Karpas-422 (cell line): ENCODE measurements around the gene EVC. TPM values are rescaled to one million over a fixed set of nuclear protein-coding genes. Genes with fewer than 3 reads are reported as not detected.
A peak's percentile ranks its signal among the peaks of the same experiment; 100 is the strongest.
"Not testable (repeated sequence)": the region's sequence is repeated elsewhere in the genome, so short reads cannot be mapped to it uniquely, and the experiment has no call there.

Source experiments
- DNase-seq: peaks from one replicate; pipeline ENCODE4 v3.0.0-alpha.2; 2015
- H2AFZ ChIP-seq: fragments of 200-600 bp; sonication (generic); 2 replicates; pipeline ENCODE4 v1.6.1; 2014; ENCODE audit warnings: antibody characterized with exemption, low read length, mixed read lengths
- H3K27ac ChIP-seq: fragments of 200-600 bp; sonication (generic); 2 replicates; pipeline ENCODE4 v1.5.1; 2014; ENCODE audit warnings: mild to moderate bottlenecking, low read length, moderate library complexity
- H3K27me3 ChIP-seq: fragments of 200-600 bp; sonication (generic); 2 replicates; pipeline ENCODE4 v1.6.1; 2014; ENCODE audit warnings: low read length, mixed read lengths
- H3K36me3 ChIP-seq: fragments of 200-600 bp; sonication (generic); 2 replicates; pipeline ENCODE4 v1.6.1; 2014; ENCODE audit warnings: low read length, mixed read lengths; ENCODE audit not compliant: insufficient read depth
- H3K4me1 ChIP-seq: fragments of 200-600 bp; sonication (generic); 2 replicates; pipeline ENCODE4 v1.6.1; 2014; ENCODE audit warnings: mild to moderate bottlenecking, low read length, mixed read lengths
- H3K4me2 ChIP-seq: fragments of 200-600 bp; sonication (generic); 2 replicates; pipeline ENCODE4 v1.6.1; 2014; ENCODE audit warnings: low read length, low read depth, mild to moderate bottlenecking; ENCODE audit not compliant: poor library complexity, severe bottlenecking
- H3K4me3 ChIP-seq: fragments of 200-600 bp; sonication (generic); 2 replicates; pipeline ENCODE4 v1.5.1; 2014; ENCODE audit warnings: mild to moderate bottlenecking, antibody characterized with exemption, low read length, mixed read lengths
- H3K79me2 ChIP-seq: fragments of 200-600 bp; sonication (generic); 2 replicates; pipeline ENCODE4 v1.6.1; 2014; ENCODE audit warnings: mild to moderate bottlenecking, low read length, mixed read lengths
- H3K9ac ChIP-seq: fragments of 200-600 bp; sonication (generic); 2 replicates; pipeline ENCODE4 v1.6.0; 2014; ENCODE audit warnings: low read length
- H3K9me2 ChIP-seq: fragments of 200-600 bp; sonication (generic), shearing (Covaris generic); replicated peaks from 2 replicates; pipeline ENCODE4 v1.6.0; 2014; ENCODE audit warnings: mild to moderate bottlenecking, low read length, moderate library complexity; ENCODE audit not compliant: insufficient read depth
- H3K9me3 ChIP-seq: fragments of 300-700, 200-600 bp; sonication (generic); 2 replicates; pipeline ENCODE4 v1.6.1; 2014; ENCODE audit warnings: low read length, mixed read lengths
- H4K20me1 ChIP-seq: fragments of 200-600 bp; sonication (generic); 2 replicates; pipeline ENCODE4 v1.6.1; 2014; ENCODE audit warnings: mild to moderate bottlenecking, antibody characterized with exemption, low read length, low read depth; ENCODE audit not compliant: insufficient read depth
- total RNA-seq: library from RNA; depleted of rRNA; stranded (reverse); fragments of >200 nt; shearing (Covaris generic); gene quantifications from 2 replicates; pipeline ENCODE4 v1.2.3, GENCODE V29; 2014; ENCODE audit warnings: low replicate concordance

The EVC gene
- total RNA-seq, 1 experiment from 2014 or later = not detected

DNA sequence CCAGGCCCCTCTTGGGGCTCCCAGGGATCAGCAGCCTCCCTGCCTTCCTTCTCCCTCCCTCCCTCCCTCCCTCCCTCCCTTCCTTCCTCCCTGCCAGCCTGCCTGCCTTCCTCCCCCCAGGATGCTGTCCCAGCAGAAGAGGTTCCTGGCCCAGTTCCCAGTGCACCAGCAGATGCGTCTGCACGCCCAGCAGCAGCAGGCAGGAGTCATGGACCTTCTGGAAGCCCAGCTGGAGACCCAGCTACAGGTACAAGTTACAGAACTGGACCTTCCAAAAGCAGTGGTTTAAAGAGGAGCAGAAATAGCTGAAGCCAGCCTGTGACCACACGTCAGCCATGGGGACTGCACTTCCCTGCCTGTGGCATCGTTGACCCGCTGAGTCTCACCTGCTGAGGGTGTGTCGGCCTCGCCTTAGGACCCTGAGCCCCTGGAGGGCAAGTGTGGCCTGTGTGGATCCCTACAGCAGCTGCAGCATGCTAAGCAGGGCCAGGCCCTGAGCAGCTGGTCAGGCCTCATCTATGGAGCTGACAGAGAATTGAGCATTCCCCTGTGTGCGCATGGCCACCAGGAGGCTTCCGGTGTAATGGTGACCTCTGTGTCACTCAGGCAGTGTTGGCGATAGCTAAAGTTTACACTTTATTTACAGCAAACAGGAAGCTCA is 97.2 kb downstream of the EVC start:
- H3K36me3 ChIP-seq = no peaks in the 10 kb centered on the region
- H2AFZ ChIP-seq = no peak overlapping the region
- no peaks in the 10 kb centered on the region for H3K79me2 ChIP-seq
- H3K4me2 ChIP-seq = no peak overlapping the region
- no peak for DNase-seq
- H3K4me1 ChIP-seq = no peaks in the 10 kb centered on the region
- H3K9ac ChIP-seq = no peak overlapping the region
- H3K27me3 ChIP-seq = no peaks in the 10 kb centered on the region
- H3K27ac ChIP-seq = no peak overlapping the region
- H3K9me3 ChIP-seq = no peaks in the 10 kb centered on the region
- H3K4me3 ChIP-seq = no peak overlapping the region
- no peaks in the 10 kb centered on the region for H3K9me2 ChIP-seq
- no peaks in the 10 kb centered on the region for H4K20me1 ChIP-seq

DNA sequence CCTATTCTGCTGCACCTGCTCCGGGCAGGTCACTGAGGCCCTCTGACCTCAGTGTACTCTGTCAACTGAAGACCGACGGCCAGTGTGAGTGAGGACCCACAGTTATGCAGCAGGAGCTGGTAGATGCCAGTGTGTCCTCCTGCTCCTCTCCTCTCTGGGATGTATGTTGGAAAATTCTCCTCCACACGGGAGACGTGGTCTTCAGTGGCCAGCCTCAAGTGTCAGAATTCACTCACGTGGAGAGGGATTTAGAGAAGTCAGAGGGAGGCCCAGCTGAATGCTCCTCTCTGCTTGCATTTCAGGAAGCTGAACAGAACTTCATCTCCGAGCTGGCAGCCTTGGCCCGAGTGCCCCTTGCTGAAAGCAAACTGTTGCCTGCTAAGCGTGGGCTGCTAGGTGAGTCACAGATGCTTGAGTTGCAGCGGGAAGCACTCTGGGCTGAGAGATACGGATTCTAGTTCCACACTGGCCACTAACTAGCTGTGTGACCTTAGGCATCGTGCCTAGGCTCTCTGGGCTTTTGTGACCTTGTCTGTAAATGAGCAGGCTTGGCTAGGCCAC is 98.3 kb downstream of the EVC start:
- H3K27ac ChIP-seq = no peak overlapping the region
- no peak overlapping the region for H3K4me2 ChIP-seq
- no peak overlapping the region for H3K9ac ChIP-seq
- H3K9me2 ChIP-seq = no peaks in the 10 kb centered on the region
- H3K36me3 ChIP-seq = no peaks in the 10 kb centered on the region
- H4K20me1 ChIP-seq = no peaks in the 10 kb centered on the region
- H3K9me3 ChIP-seq = no peaks in the 10 kb centered on the region
- H3K4me3 ChIP-seq = no peak overlapping the region
- no peaks in the 10 kb centered on the region for H3K79me2 ChIP-seq
- H2AFZ ChIP-seq = no peak overlapping the region
- H3K27me3 ChIP-seq = no peaks in the 10 kb centered on the region
- no peak for DNase-seq
- H3K4me1 ChIP-seq = no peaks in the 10 kb centered on the region

DNA sequence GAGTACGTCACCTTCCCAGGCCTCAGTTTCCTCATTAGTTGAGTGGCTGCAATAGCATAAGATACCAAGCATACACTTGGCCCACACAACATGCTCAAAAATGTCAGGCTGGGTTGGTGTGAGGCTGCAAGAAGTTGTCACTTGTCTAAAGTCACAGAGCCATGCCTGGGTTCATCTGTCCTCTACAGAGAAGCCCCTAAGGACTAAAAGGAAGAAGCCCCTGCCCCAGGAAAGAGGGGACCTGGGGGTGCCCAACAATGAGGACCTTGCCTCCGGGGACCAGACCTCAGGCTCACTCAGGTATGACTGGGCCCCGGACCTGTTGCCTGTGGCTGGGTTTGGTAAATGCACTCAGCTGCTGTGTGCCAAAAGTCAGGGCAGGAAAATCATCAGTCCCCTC is 99.2 kb downstream of the EVC start:
- no peaks in the 10 kb centered on the region for H3K9me2 ChIP-seq
- H3K9ac ChIP-seq = no peak overlapping the region
- no peak overlapping the region for H2AFZ ChIP-seq
- H3K4me3 ChIP-seq = no peak overlapping the region
- H3K36me3 ChIP-seq = no peaks in the 10 kb centered on the region
- no peaks in the 10 kb centered on the region for H3K4me1 ChIP-seq
- no peak overlapping the region for H3K27ac ChIP-seq
- no peak overlapping the region for H3K4me2 ChIP-seq
- H3K9me3 ChIP-seq = no peaks in the 10 kb centered on the region
- H3K27me3 ChIP-seq = no peaks in the 10 kb centered on the region
- H3K79me2 ChIP-seq = no peaks in the 10 kb centered on the region
- H4K20me1 ChIP-seq = no peaks in the 10 kb centered on the region
- DNase-seq = no peak

DNA sequence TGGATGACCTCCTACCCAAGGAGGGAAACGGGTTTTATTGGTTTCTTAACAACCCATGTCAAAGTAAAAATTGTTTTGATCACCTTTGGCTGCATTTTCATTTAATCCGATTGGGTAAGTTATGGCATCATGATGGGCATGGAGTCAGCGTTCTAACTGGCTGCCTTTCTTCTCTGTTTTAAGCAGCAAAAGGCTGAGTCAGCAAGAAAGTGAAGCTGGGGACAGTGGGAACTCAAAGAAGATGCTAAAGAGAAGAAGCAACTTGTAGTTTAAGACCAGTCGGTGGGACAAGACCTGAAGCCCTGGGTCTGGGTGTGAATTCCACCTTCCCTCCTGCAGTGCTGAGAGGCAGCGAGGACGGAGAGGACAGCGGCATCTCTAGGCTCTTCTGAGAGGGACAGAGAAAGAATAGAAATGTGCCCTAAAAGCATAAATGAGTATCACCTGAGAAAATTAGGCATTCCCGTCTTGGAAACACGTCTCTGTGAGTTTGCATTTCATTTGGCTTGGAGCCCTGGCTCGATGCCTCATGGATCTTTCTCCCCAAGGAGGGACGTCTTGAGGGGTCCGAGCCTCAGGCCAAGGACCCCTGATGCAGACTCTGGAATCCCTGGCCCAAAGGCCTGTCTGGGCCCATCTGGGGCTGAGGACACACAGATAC is 99.9 kb downstream of the EVC start:
- Histone ChIP-seq H3K4me3 (no peak overlapping the region), H3K27me3 (no peaks in the 10 kb centered on the region), H3K36me3 (no peaks in the 10 kb centered on the region), H3K27ac (no peak overlapping the region), H3K9me2 (no peaks in the 10 kb centered on the region), H4K20me1 (no peaks in the 10 kb centered on the region), H3K79me2 (no peaks in the 10 kb centered on the region), H3K9me3 (no peaks in the 10 kb centered on the region), H3K4me2 (no peak overlapping the region), H3K4me1 (no peaks in the 10 kb centered on the region), H3K9ac (no peak overlapping the region), H2AFZ (no peak overlapping the region)
- DNase-seq = no peak

DNA sequence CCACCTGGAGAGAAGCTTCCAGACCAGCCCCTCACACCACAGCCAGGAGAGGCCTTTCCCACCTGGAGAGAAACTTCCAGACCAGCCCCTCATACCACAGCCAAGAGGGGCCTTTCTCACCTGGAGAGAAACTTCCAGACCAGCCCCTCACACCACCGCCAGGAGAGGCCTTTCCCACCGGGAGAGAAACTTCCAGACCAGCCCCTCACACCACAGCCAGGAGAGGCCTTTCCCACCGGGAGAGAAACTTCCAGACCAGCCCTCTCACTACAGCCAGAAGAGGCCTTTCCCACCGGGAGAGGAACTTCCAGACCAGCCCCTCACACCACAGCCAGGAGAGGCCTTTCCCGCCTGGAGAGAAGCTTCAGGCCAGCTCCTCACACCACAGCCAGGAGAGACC is 101.1 kb downstream of the EVC start:
- not testable (repeated sequence) for DNase-seq, H3K27ac ChIP-seq, H3K36me3 ChIP-seq

DNA sequence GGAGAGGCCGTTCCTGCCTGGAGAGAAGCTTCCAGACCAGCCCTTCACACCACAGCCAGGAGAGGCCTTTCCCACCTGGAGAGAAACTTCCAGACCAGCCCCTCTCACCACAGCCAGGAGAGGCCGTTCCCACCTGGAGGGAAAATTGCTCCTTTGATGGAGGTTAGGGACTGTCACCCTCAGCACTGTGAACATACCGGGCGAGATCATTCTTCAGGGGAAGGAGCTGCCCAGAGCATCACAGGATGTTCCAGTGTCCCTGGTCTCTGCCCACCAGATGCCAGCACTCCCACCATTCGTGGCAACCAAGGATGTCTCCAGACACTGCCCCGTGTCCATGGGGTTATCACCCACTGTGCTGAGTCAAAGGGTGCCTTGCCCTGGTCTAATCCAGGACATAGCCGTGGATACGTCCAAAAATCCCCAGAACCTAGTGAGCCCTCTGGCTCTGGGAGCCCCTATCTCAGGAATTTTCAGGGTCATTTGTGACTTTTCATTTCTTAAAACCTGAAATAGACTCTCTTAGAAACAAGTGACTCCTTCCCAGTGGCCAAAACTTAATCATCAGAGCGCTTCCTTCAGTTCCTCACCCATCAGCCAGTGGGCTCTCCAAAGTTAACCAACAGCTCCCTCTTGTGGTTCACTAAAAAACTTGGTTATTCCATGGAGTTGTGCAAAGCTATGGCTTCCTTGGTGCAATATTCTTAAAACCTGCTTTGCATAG is 101.7 kb downstream of the EVC start:
- no peaks in the 10 kb centered on the region for H3K4me1 ChIP-seq
- H3K9me2 ChIP-seq = no peaks in the 10 kb centered on the region
- no peak overlapping the region for H2AFZ ChIP-seq
- no peaks in the 10 kb centered on the region for H3K27me3 ChIP-seq
- no peaks in the 10 kb centered on the region for H3K79me2 ChIP-seq
- no peaks in the 10 kb centered on the region for H3K9me3 ChIP-seq
- no peak overlapping the region for H3K4me2 ChIP-seq
- H4K20me1 ChIP-seq = no peaks in the 10 kb centered on the region
- H3K36me3 ChIP-seq = no peaks in the 10 kb centered on the region
- H3K4me3 ChIP-seq = no peak overlapping the region
- H3K9ac ChIP-seq = no peak overlapping the region
- H3K27ac ChIP-seq = no peak overlapping the region
- DNase-seq = peak; percentile 92

More for the DNA sequence above, 101.1 kb downstream of the EVC start:
- not testable (repeated sequence) for H4K20me1 ChIP-seq, H3K4me3 ChIP-seq, H3K9ac ChIP-seq, H3K4me1 ChIP-seq, H3K9me3 ChIP-seq, H2AFZ ChIP-seq, H3K4me2 ChIP-seq, H3K9me2 ChIP-seq, H3K79me2 ChIP-seq, H3K27me3 ChIP-seq

DNA sequence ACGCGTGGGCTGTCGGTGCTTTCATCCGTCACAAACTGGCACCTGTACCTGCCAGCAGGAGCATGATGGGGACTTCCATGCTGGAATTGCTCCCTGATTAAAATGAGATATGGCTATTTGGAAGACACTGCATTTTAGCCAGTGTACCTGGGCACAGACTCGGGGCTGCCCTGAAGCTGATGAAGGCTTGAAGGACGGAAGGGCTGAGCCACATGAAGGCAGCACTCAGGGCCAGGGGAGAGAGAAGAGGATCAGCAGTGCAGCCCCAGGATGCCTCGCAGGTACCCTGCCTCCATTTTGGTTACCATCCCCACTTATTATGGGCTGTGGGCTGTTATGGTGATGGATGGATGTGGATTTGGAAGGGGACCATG is 102.9 kb downstream of the EVC start:
- Histone ChIP-seq H3K4me2 (no peak overlapping the region), H3K9ac (no peak overlapping the region), H4K20me1 (no peaks in the 10 kb centered on the region), H2AFZ (no peak overlapping the region), H3K27me3 (no peaks in the 10 kb centered on the region), H3K4me3 (no peak overlapping the region), H3K9me2 (no peaks in the 10 kb centered on the region), H3K27ac (no peak overlapping the region), H3K79me2 (no peaks in the 10 kb centered on the region), H3K9me3 (no peaks in the 10 kb centered on the region), H3K4me1 (no peaks in the 10 kb centered on the region), H3K36me3 (no peaks in the 10 kb centered on the region)
- DNase-seq = no peak

DNA sequence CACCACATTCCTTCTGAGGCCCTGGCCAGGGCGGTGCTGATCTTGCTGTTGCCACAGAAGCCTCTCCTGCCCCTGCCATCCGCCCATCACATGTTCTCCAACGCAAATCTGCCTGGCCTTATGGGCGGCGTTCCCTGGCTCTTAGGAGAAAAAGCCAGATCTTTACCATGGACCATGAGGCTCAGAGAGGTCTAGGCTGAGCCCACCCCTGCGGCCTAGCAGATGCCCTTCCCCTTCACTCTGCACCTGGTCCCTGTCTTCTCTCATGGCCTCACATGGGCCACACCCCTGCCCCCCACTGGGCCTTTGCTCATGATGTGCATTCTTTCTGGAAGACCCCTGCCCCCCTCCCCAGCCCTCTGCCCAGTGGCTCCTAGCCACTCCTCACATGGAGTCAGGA is 103.4 kb downstream of the EVC start:
- H3K4me2 ChIP-seq = no peak overlapping the region
- H3K9ac ChIP-seq = no peak overlapping the region
- no peak overlapping the region for H3K4me3 ChIP-seq
- DNase-seq = no peak
- no peaks in the 10 kb centered on the region for H3K36me3 ChIP-seq
- no peaks in the 10 kb centered on the region for H3K79me2 ChIP-seq
- no peaks in the 10 kb centered on the region for H3K9me3 ChIP-seq
- no peak overlapping the region for H2AFZ ChIP-seq
- H3K9me2 ChIP-seq = no peaks in the 10 kb centered on the region
- no peaks in the 10 kb centered on the region for H4K20me1 ChIP-seq
- no peaks in the 10 kb centered on the region for H3K27me3 ChIP-seq
- H3K4me1 ChIP-seq = no peaks in the 10 kb centered on the region
- H3K27ac ChIP-seq = no peak overlapping the region
